ENCODE results near the gene TTC34. TPM values are rescaled to one million over a fixed set of nuclear protein-coding genes. Genes with fewer than 3 reads are reported as not detected.
"Not testable (repeated sequence)": the region's sequence is repeated elsewhere in the genome, so short reads cannot be mapped to it uniquely, and the experiment has no call there.

Gene TTC34
- total RNA-seq, 1 experiment from 2014 or later = 0.61 TPM

- ATAC-seq, H3K4me3 Mint-ChIP-seq, H3K27ac Mint-ChIP-seq: not testable (repeated sequence)
Measured at GRCh38 chr1:2687174-2687591, 114.3 kb downstream of the TTC34 start.

GRCh38 chr1:2686091-2686863 is 115.2 kb downstream of the TTC34 start:
- DNase-seq (ENCODE audit: low spot score); H3K9me3 Mint-ChIP-seq; H3K27ac Mint-ChIP-seq; H3K4me1 Mint-ChIP-seq; ATAC-seq; H3K4me3 Mint-ChIP-seq; POLR2A ChIA-PET; H3K36me3 Mint-ChIP-seq; CTCF ChIA-PET; H3K27me3 Mint-ChIP-seq (ENCODE audit: low read depth): not testable (repeated sequence)

More at GRCh38 chr1:2687174-2687591, 114.3 kb downstream of the TTC34 start:
- H3K27me3 Mint-ChIP-seq (ENCODE audit: low read depth); POLR2A ChIA-PET; DNase-seq (ENCODE audit: low spot score); CTCF ChIA-PET; H3K36me3 Mint-ChIP-seq; H3K4me1 Mint-ChIP-seq; H3K9me3 Mint-ChIP-seq: not testable (repeated sequence)

- H3K27ac Mint-ChIP-seq; ATAC-seq; POLR2A ChIA-PET; CTCF ChIA-PET; H3K36me3 Mint-ChIP-seq; H3K9me3 Mint-ChIP-seq; H3K27me3 Mint-ChIP-seq (ENCODE audit: low read depth); H3K4me3 Mint-ChIP-seq; DNase-seq (ENCODE audit: low spot score); H3K4me1 Mint-ChIP-seq: not testable (repeated sequence)
Measured at GRCh38 chr1:2685671-2686070, 115.8 kb downstream of the TTC34 start.

GRCh38 chr1:2684878-2685277 is 116.6 kb downstream of the TTC34 start:
- CTCF ChIA-PET; H3K27ac Mint-ChIP-seq; H3K36me3 Mint-ChIP-seq; H3K4me1 Mint-ChIP-seq; POLR2A ChIA-PET; H3K4me3 Mint-ChIP-seq; H3K27me3 Mint-ChIP-seq (ENCODE audit: low read depth); DNase-seq (ENCODE audit: low spot score); ATAC-seq; H3K9me3 Mint-ChIP-seq: not testable (repeated sequence)

- H3K36me3 Mint-ChIP-seq; POLR2A ChIA-PET; H3K4me3 Mint-ChIP-seq; H3K27ac Mint-ChIP-seq; ATAC-seq; H3K9me3 Mint-ChIP-seq; DNase-seq (ENCODE audit: low spot score); CTCF ChIA-PET; H3K4me1 Mint-ChIP-seq; H3K27me3 Mint-ChIP-seq (ENCODE audit: low read depth): not testable (repeated sequence)
Measured at GRCh38 chr1:2684000-2684399, 117.5 kb downstream of the TTC34 start.

- POLR2A ChIA-PET; H3K27ac Mint-ChIP-seq; H3K27me3 Mint-ChIP-seq (ENCODE audit: low read depth); CTCF ChIA-PET; DNase-seq (ENCODE audit: low spot score); H3K4me1 Mint-ChIP-seq; H3K9me3 Mint-ChIP-seq; H3K4me3 Mint-ChIP-seq; ATAC-seq; H3K36me3 Mint-ChIP-seq: not testable (repeated sequence)
Measured at GRCh38 chr1:2683321-2683741, 118.2 kb downstream of the TTC34 start.

GRCh38 chr1:2682879-2683278 is 118.6 kb downstream of the TTC34 start:
- H3K27ac Mint-ChIP-seq; ATAC-seq; DNase-seq (ENCODE audit: low spot score); POLR2A ChIA-PET; H3K9me3 Mint-ChIP-seq; H3K4me1 Mint-ChIP-seq; H3K36me3 Mint-ChIP-seq; H3K27me3 Mint-ChIP-seq (ENCODE audit: low read depth); CTCF ChIA-PET; H3K4me3 Mint-ChIP-seq: not testable (repeated sequence)

GRCh38 chr1:2676726-2677125 is 124.8 kb downstream of the TTC34 start:
- H3K36me3 Mint-ChIP-seq = not testable (repeated sequence)

GRCh38 chr1:2671656-2672055 is 129.8 kb downstream of the TTC34 start:
- CTCF ChIA-PET; H3K4me3 Mint-ChIP-seq; DNase-seq (ENCODE audit: low spot score): not testable (repeated sequence)

More at GRCh38 chr1:2676726-2677125, 124.8 kb downstream of the TTC34 start:
- H3K4me1 Mint-ChIP-seq; H3K9me3 Mint-ChIP-seq; H3K27ac Mint-ChIP-seq; H3K4me3 Mint-ChIP-seq; DNase-seq (ENCODE audit: low spot score); H3K27me3 Mint-ChIP-seq (ENCODE audit: low read depth); ATAC-seq; CTCF ChIA-PET; POLR2A ChIA-PET: not testable (repeated sequence)

GRCh38 chr1:2659806-2660205 is 141.7 kb downstream of the TTC34 start:
- H3K36me3 Mint-ChIP-seq; ATAC-seq; H3K27ac Mint-ChIP-seq; CTCF ChIA-PET; H3K27me3 Mint-ChIP-seq (ENCODE audit: low read depth); H3K4me3 Mint-ChIP-seq; H3K4me1 Mint-ChIP-seq; POLR2A ChIA-PET; H3K9me3 Mint-ChIP-seq: not testable (repeated sequence)
- DNase-seq (ENCODE audit: low spot score) = peak; percentile 38

More at GRCh38 chr1:2671656-2672055, 129.8 kb downstream of the TTC34 start:
- POLR2A ChIA-PET; ATAC-seq; H3K36me3 Mint-ChIP-seq; H3K9me3 Mint-ChIP-seq; H3K27me3 Mint-ChIP-seq (ENCODE audit: low read depth); H3K27ac Mint-ChIP-seq; H3K4me1 Mint-ChIP-seq: not testable (repeated sequence)

- H3K4me3 Mint-ChIP-seq, ATAC-seq, POLR2A ChIA-PET, CTCF ChIA-PET, H3K4me1 Mint-ChIP-seq, H3K27ac Mint-ChIP-seq: not testable (repeated sequence)
- H3K9me3 Mint-ChIP-seq = peaks cover 27% of the 10 kb centered on the region
- peak; percentile 41 for DNase-seq (ENCODE audit: low spot score)
- peaks cover 28% of the 10 kb centered on the region for H3K36me3 Mint-ChIP-seq
- peaks cover 26% of the 10 kb centered on the region for H3K27me3 Mint-ChIP-seq (ENCODE audit: low read depth)
Measured at GRCh38 chr1:2657909-2658308, 143.6 kb downstream of the TTC34 start.

- peaks cover 28% of the 10 kb centered on the region for H3K27me3 Mint-ChIP-seq (ENCODE audit: low read depth)
- DNase-seq (ENCODE audit: low spot score) = peak; percentile 48
- CTCF ChIA-PET, H3K4me3 Mint-ChIP-seq, POLR2A ChIA-PET, H3K4me1 Mint-ChIP-seq, H3K27ac Mint-ChIP-seq, ATAC-seq: not testable (repeated sequence)
- peaks cover 36% of the 10 kb centered on the region for H3K36me3 Mint-ChIP-seq
- peaks cover 34% of the 10 kb centered on the region for H3K9me3 Mint-ChIP-seq
Measured at GRCh38 chr1:2657124-2657523, 144.4 kb downstream of the TTC34 start.
